Endothelial cell of umbilical vein (primary cell): ENCODE measurements around the gene WSB2. TPM values are rescaled to one million over a fixed set of nuclear protein-coding genes. Genes with fewer than 3 reads are reported as not detected.
A peak's percentile ranks its signal among the peaks of the same experiment; 100 is the strongest.

Experiments used
- BruUV-seq: library from RNA; stranded (reverse); fragments of 400-500 nt; replicated peaks from 2 replicates; lab custom pipeline; 2021; lab: Mats Ljungman, UMichigan
- CTCF ChIA-PET: fragments of 300-600, 350-600 bp; sonication (Branson Sonifier 250); formaldehyde crosslinking; loops from one replicate; lab custom pipeline; 2021; ENCODE audit warnings: antibody characterized with exemption, inconsistent platforms; lab: Charles Lee
- POLR2A ChIA-PET: fragments of 300-600, 350-600 bp; sonication (Branson Sonifier 250); formaldehyde crosslinking; loops from one replicate; lab custom pipeline; 2021; ENCODE audit warnings: antibody characterized with exemption, inconsistent platforms; lab: Charles Lee
- DNase-seq: peaks from one replicate; pipeline ENCODE4 v3.0.0-alpha.2; 2011; ENCODE audit warnings: low read depth, low spot score
- FAIRE-seq: peaks from 2 replicates; lab custom pipeline; 2011; peaks lifted over from hg19 to GRCh38; lab: Jason Lieb, UNC
- H2AFZ ChIP-seq: 2 replicates; pipeline ENCODE4 v1.6.0; 2012; ENCODE audit warnings: low read depth, low read length, control low read depth, inconsistent platforms
- H3K27ac ChIP-seq: 2 replicates; pipeline ENCODE4 v1.5.1; 2011; ENCODE audit warnings: low read depth, mild to moderate bottlenecking, control low read depth, low read length, moderate library complexity; ENCODE audit not compliant: insufficient read depth
- H3K27me3 ChIP-seq, 2 experiments: 2 replicates each; pipeline versions ENCODE4 v1.6.0 to v1.6.1; 2011; ENCODE audit warnings: low read length in 2 of 2, mixed read lengths in 1 of 2; ENCODE audit not compliant: control insufficient read depth in 2 of 2, insufficient read depth in 2 of 2
- H3K36me3 ChIP-seq, 2 experiments: 2 replicates in 1 of 2; 3 replicates in 1 of 2; pipeline ENCODE4 v1.5.1; 2011; ENCODE audit warnings: low read length in 2 of 2, mild to moderate bottlenecking in 1 of 2, moderate library complexity in 1 of 2; ENCODE audit not compliant: control insufficient read depth in 2 of 2, insufficient read depth in 2 of 2; ENCODE audit errors: extremely low read depth in 1 of 2
- H3K4me1 ChIP-seq: 3 replicates; pipeline ENCODE4 v1.5.1; 2011; ENCODE audit warnings: mild to moderate bottlenecking, low read length; ENCODE audit not compliant: control insufficient read depth, insufficient read depth; ENCODE audit errors: extremely low read depth
- H3K4me2 ChIP-seq: 2 replicates; pipeline ENCODE4 v1.6.1; 2011; ENCODE audit warnings: low read length, control low read depth, mixed read lengths; ENCODE audit not compliant: insufficient read depth
- H3K4me3 ChIP-seq, 3 experiments: fragments of 200-600 bp in 1 of 3; sonication (generic), shearing (Covaris generic) in 1 of 3; replicated peaks in 1 of 3; 2 replicates each; pipeline ENCODE4 v1.5.1; 2011 to 2016; ENCODE audit warnings: control low read depth in 3 of 3, low read length in 3 of 3, mild to moderate bottlenecking in 2 of 3, inconsistent platforms in 1 of 3, low read depth in 1 of 3, moderate library complexity in 1 of 3; ENCODE audit not compliant: insufficient read depth in 1 of 3
- H3K79me2 ChIP-seq: 2 replicates; pipeline ENCODE4 v1.6.0; 2012; ENCODE audit warnings: low read length, inconsistent platforms; ENCODE audit not compliant: control insufficient read depth, insufficient read depth
- H3K9ac ChIP-seq: replicated peaks from 2 replicates; pipeline ENCODE3; 2011; ENCODE audit warnings: low read length, control low read depth; ENCODE audit not compliant: insufficient read depth; ENCODE audit errors: extremely low read depth
- H3K9me1 ChIP-seq: replicated peaks from 3 replicates; pipeline ENCODE4 v1.6.0; 2011; ENCODE audit warnings: mild to moderate bottlenecking, low read length; ENCODE audit not compliant: control insufficient read depth, insufficient read depth; ENCODE audit errors: extremely low read depth
- H3K9me3 ChIP-seq: replicated peaks from 2 replicates; pipeline ENCODE4 v1.5.1; 2012; ENCODE audit warnings: low read length, inconsistent platforms; ENCODE audit not compliant: control insufficient read depth, insufficient read depth
- H4K20me1 ChIP-seq: replicated peaks from 2 replicates; pipeline ENCODE3; 2011; ENCODE audit warnings: mild to moderate bottlenecking, low read length; ENCODE audit not compliant: control insufficient read depth, insufficient read depth; ENCODE audit errors: extremely low read depth
- CTCF ChIP-seq, 2 donors: IDR thresholded peaks; 1 replicate in 1 of 2; 2 replicates in 1 of 2; pipeline ENCODE4 v1.5.1; 2011; ENCODE audit warnings: low read length in 2 of 2, mild to moderate bottlenecking in 2 of 2, moderate library complexity in 2 of 2, control low read depth in 1 of 2, inconsistent platforms in 1 of 2, low read depth in 1 of 2; ENCODE audit not compliant: insufficient read depth in 1 of 2; ENCODE audit errors: extremely low read depth in 1 of 2
- EZH2 ChIP-seq: IDR thresholded peaks from 2 replicates; pipeline ENCODE4 v1.6.1; 2012; ENCODE audit warnings: borderline replicate concordance, low read depth, mild to moderate bottlenecking, moderate library complexity, low read length, inconsistent platforms; ENCODE audit not compliant: severe bottlenecking
- FOS ChIP-seq: IDR thresholded peaks from 2 replicates; pipeline ENCODE4 v1.6.1; 2011; ENCODE audit warnings: mild to moderate bottlenecking, low read length, moderate library complexity, borderline replicate concordance; ENCODE audit not compliant: insufficient read depth
- GATA2 ChIP-seq: IDR thresholded peaks from 2 replicates; pipeline ENCODE4 v1.7.0; 2011; ENCODE audit warnings: low read depth, mild to moderate bottlenecking, moderate library complexity, mixed read lengths, low read length; ENCODE audit not compliant: insufficient read length, insufficient read depth
- JUN ChIP-seq: IDR thresholded peaks from 2 replicates; pipeline ENCODE4 v1.6.1; 2011; ENCODE audit warnings: borderline replicate concordance, low read depth; ENCODE audit not compliant: insufficient read length, insufficient read depth
- MAX ChIP-seq: IDR thresholded peaks from 2 replicates; pipeline ENCODE4 v1.6.1; 2011; ENCODE audit not compliant: insufficient read depth, insufficient read length
- MYC ChIP-seq: IDR thresholded peaks from one replicate; pipeline ENCODE4 v1.6.1; 2011; ENCODE audit warnings: mild to moderate bottlenecking, low read depth, low read length
- POLR2A ChIP-seq: IDR thresholded peaks from 2 replicates; pipeline ENCODE4 v1.6.1; 2012; ENCODE audit warnings: low read depth, mild to moderate bottlenecking, control low read depth, low read length
- POLR2AphosphoS5 ChIP-seq: IDR thresholded peaks from 2 replicates; pipeline ENCODE4 v1.6.1; 2012; ENCODE audit warnings: low read depth, mild to moderate bottlenecking, control low read depth, low read length, moderate library complexity; ENCODE audit not compliant: insufficient read depth
- dilution Hi-C: fragments of 300-500 bp; cut with MboI; formaldehyde crosslinking; loops from one replicate; pipeline ENCODE4 v1.15.0; 2019; ENCODE audit warnings: low sequenced_read_pairs; ENCODE audit not compliant: extremely low pct_ligation_motif_present
- intact Hi-C: fragments of 100-400 bp; cut with micrococcal nuclease; formaldehyde crosslinking; loops from one replicate; pipeline ENCODE4 v1.10.0; 2022
- polyA plus RNA-seq, 4 experiments: library from polyadenylated mRNA; depleted of rRNA in 3 of 4; stranded (reverse) in 3 of 4; unstranded in 1 of 4; fragments of >200 nt; gene quantifications; 2 replicates each; pipeline versions ENCODE4 v1.2.1 to v1.2.3, GENCODE V29; 2011 to 2012; ENCODE audit warnings: missing spikeins in 1 of 4
- total RNA-seq: library from RNA; stranded (reverse); gene quantifications from 2 replicates; pipeline ENCODE4 v1.2.3, GENCODE V29; 2021

WSB2 gene
- total and polyA plus RNA-seq, 2 donors (not counting 3 experiments of a cell fraction or from before 2014, with no cell fraction given), result 73.6 to 107 TPM

- H3K9me1 ChIP-seq, result no peaks in the 10 kb centered on the region
- ChIA-PET CTCF (interaction anchor here (1.1 to 1.4 kb wide), 2 partner anchors 38 to 42 kb away, joined by 3 to 4 read pairs; partner anchors contain the start of gene WSB2), POLR2A (no interaction called here)
- no peaks in the 10 kb centered on the region for H3K9me3 ChIP-seq
- DNase-seq (no peak), FAIRE-seq (no peak)
- intact Hi-C loops, result loop anchor here (5.0 kb wide), 2 partner anchors 35 to 85 kb away; partner anchors contain the start of genes PEBP1 and RFC5
- H3K4me1 ChIP-seq, result peaks cover 11% of the 10 kb centered on the region
- dilution Hi-C loops, result no loop called here
- H3K27ac ChIP-seq, result no peak overlapping the region
- H3K27me3 ChIP-seq, result no peaks in the 10 kb centered on the region
- H3K79me2 ChIP-seq, result no peaks in the 10 kb centered on the region
- H2AFZ ChIP-seq, result no peak overlapping the region
- H4K20me1 ChIP-seq, result no peaks in the 10 kb centered on the region
- H3K36me3 ChIP-seq, result no peaks in the 10 kb centered on the region
- peak overlapping the region; percentile 83 for H3K9ac ChIP-seq
- H3K4me2 ChIP-seq, result peak overlapping the region; percentile 88
- TF ChIP-seq EZH2 (no peak), CTCF (IDR thresholded peaks at IDR 0.05; ENCODE audit: extremely low read depth in 1 of 2, insufficient read depth in 1 of 2, low read depth in 1 of 2, low read length in 2 of 2) (no peak), MAX (no peak), POLR2AphosphoS5 (no peak), FOS (no peak), MYC (no peak), POLR2A (no peak), GATA2 (no peak), JUN (no peak)
- BruUV-seq, result no TSS peak
- peak overlapping the region in 2 of 3 experiments; percentile 48 to 78 for H3K4me3 ChIP-seq
These were observed 41.6 kb upstream of the WSB2 start for GRCh38 chr12:118102609-118103008.
